NCI-H1092 (cell line): ENCODE measurements around the gene MAPKAP1.
"Not testable (repeated sequence)": the region's sequence is repeated elsewhere in the genome, so short reads cannot be mapped to it uniquely, and the experiment has no call there.

Experiments
- DNase-seq: peaks from one replicate; lab custom pipeline; 2025; lab: John Stamatoyannopoulos, UW

The MAPKAP1 gene

DNA sequence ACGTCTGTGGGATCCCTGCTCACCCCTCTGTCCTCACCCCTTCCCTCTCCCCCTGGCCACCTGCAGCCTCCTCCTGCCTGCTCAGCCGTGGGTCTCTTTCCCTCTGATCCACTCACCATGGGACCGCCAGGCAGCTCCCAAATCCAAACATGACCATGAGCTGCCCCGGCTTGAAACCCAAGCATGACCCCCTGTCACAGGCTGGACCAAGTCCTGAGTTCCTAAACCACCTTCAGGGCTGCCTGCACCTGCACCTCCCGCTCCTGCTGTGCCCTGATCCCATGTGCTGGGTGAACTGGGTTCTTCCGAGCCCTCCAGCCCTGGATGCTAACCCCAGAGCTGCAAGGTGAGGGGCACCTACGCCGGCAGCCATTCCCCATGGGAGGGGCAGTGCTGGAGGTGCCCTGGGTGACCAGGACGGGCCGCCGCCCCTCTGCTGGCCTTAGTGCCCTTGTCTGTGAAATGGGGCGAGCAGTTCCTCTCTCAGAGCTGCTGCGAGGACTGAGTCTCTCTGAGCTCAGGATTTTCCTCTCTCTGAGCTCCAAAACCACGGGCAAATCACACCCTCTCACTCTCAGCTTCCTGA is 295.7 kb downstream of the MAPKAP1 start:
- no peak for DNase-seq

DNA sequence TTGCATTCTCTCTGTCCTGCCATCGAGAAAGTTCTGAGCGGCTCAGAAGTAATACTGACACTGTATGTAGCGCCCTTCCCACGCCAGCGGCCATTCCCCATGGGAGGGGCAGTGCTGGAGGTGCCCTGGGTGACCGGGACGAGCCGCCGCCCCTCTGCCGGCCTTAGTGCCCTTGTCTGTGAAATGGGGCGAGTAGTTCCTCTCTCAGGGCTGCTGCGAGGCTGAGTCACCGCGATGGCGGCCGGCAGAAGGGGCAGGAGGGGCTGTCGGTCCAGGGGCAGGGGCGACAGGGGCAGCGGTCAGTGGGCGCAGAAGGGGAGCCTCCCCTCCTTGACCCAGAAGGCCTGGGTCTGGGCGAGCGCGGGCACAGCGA is 296.5 kb downstream of the MAPKAP1 start:
- DNase-seq = no peak

DNA sequence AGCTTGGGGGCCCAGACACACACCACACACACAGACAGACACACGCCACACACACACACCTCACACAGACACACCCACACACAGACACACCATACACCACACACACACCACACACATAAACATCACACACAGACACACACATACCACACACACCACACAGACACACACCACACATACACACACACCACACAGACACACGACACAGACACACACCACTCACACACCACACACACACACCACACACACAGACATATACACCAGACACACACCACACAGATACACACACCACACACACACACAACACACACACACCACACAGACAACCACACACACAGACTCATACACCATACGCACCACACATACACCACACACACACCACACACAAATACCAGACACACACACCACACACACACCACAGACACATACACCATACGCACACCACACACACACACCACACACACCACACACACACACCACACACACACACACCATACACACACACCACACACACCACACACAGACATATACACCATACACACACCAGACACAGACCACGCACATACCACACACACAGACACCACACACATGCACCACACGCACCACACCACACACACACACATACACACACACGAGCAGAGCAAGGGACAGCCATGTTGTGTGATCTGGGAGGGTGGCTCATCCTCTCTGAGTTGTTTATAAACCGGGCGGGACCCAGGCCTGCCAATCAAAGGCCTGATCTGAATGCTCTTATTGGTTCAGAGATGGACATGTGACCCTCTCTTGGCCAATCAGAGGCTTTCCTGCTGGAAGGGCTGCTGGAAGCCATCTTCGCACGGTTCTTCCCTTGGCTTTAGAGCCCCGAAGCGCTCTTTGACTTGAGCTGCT is 297.1 kb downstream of the MAPKAP1 start:
- DNase-seq = no peak

DNA sequence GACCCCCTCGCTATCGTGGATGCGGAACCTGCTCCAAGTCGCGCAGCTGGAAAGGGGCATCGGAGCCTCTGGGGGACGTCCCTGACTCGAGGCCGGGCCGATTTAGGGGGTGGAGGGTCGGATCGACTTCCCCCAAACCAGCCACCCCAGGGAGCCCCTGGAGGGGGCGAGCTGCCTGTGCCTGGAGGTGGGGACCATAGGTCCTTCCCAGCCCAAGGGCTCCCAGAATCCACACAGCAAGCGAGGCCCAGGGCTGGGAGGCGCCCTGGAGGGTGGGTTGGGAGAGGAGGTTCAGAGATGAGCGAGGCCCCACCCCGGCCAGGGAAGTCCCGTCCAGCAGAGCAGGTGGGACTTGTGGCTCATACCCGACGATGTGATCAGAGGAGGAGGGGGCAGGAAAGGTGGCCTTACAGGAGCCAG is 297.8 kb downstream of the MAPKAP1 start:
- DNase-seq = no peak

DNA sequence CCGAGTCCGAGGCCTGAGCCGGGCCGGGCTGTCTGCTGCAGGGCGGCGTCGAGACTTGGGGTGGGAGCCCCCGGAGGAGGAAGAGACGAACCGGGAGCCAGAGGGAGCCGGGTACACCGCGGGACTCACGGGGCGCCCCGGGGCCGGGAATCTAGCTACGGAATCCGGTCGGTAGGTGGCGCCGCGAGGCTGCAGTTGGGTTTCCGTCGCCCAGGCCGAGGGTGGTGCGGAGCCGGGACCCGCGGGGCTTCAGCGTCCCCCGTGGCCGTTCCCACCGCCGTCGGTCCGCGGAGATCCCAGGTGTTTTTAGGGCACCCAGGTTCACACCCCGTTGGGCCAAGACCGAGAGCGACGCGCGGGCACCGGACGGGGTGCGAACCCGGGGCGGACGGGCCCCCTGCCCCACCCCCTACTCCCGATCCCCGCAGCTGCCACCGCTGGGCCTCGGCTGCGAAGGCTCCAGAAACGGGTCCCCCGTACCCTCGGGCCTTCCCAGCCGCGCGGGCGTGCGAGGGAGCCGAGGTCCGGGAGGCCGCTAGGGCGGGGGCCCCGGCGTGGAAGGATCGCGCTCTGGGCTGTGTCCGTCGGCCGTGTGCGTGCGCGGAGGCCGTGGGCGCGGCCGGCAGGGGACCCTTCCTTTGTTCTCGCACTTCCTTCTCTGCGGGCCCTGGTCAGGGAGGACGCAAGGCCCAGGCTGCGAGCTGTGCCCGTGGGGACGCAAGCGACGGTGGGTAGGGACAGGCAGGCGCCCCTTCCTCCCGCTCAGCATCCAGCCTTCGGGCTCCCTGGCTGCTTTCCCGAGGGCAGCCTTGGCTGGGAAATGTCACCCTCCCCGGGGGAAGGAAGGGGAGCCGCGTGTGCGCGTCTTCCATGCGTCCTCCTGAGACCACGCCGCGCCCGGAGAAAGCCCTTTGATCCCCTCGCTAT is 298.8 kb downstream of the MAPKAP1 start:
- DNase-seq = peak; percentile 70

DNA sequence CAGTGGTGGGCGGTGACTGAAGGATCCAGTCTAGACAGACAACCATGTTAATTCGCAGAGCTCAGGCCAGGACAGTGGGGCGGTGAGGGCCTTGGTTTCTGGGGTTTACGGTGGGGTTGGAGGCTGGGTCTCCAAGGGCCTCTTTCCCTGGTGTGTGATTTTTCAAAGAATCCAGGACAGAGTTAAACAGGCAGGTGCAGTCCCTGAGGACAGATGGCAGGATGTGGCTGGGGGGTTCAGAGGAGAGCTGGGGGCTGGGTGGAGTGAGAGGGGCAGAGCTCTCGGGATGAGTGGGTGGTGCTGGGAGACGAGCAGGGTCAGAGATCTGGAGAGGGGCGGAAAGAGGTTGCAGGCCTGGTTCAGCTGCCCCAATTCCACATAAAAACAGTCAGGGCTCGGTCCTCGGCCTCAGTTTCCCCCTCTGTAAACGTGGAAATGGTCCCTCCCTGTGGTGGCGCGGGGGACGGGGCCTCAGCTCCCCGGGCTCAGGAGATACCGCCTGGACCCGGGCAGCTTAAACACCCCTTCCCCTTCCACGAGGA is 299.5 kb downstream of the MAPKAP1 start:
- DNase-seq = no peak

DNA sequence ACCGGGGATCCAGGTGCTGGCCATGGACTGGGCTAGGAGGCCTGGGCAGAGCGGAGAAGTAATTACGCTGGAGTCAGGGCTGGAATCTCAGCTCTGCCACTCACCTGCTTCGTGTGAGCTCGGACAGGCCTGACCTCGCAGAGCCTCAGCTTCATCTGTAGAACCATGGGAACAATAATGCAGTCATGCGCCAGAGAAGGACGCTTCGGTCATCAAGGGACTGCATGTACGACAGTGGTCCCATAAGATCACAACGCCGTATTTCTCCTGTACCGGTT is 300.3 kb downstream of the MAPKAP1 start:
- DNase-seq = no peak

DNA sequence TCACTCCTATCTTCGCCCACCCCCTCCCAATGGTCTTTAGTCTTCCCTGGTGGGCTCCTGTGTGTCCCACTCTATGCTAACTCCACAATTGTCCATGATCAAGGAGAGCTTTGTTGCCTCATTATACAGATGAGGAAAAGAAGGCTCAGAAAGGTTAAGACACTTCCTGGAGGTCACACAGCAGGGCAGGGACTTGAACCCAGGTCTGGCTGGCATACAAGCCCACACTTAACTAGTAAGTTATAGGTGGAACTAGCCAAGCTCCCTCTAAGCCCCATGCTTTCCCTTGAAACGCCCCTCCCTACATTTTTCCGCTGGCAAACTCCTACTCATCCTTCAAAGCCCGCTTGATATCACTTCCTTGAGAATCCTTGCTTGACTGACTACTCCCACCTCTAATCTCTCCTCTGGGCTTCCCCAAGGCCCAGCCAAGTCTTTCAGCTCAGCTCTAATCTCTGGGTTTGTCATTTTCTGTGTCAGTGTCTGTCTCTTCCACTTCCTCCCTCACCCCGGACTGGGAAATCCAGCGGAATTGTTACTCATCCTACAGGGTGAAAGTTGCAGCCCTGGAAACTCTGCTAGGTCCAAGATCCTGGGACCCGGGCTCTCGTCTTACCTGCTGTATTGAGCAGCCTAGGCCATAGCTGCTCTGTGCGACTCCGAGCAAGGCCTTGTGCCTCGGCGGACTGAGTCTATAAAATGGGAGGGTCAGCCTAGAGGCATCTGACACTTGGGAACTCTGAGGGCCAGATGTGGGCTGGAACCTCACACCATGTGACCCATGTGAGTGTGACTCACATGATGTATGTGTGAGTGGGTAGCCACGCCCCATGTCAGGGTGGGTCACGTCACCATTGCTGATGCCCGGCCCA is 300.8 kb downstream of the MAPKAP1 start:
- no peak for DNase-seq

DNA sequence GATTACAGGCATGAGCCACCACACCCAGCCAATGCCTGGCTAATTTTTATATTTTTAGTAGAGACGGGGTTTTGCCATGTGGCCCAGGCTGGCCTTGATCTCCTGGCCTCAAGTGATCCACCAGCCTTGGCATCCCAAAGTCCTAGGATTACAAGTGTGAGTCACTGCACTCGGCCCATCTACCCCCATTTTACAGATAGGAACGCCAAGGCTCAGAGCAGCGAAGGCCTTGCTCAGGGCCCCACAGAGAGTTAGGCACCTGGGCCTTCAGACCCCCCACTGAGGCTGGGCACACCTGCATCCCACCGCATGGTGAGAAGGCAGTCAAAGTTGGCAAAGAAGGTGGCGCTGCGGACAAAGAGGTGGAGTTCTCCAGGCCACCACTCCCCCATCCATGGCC is 302.3 kb downstream of the MAPKAP1 start:
- no peak for DNase-seq

DNA sequence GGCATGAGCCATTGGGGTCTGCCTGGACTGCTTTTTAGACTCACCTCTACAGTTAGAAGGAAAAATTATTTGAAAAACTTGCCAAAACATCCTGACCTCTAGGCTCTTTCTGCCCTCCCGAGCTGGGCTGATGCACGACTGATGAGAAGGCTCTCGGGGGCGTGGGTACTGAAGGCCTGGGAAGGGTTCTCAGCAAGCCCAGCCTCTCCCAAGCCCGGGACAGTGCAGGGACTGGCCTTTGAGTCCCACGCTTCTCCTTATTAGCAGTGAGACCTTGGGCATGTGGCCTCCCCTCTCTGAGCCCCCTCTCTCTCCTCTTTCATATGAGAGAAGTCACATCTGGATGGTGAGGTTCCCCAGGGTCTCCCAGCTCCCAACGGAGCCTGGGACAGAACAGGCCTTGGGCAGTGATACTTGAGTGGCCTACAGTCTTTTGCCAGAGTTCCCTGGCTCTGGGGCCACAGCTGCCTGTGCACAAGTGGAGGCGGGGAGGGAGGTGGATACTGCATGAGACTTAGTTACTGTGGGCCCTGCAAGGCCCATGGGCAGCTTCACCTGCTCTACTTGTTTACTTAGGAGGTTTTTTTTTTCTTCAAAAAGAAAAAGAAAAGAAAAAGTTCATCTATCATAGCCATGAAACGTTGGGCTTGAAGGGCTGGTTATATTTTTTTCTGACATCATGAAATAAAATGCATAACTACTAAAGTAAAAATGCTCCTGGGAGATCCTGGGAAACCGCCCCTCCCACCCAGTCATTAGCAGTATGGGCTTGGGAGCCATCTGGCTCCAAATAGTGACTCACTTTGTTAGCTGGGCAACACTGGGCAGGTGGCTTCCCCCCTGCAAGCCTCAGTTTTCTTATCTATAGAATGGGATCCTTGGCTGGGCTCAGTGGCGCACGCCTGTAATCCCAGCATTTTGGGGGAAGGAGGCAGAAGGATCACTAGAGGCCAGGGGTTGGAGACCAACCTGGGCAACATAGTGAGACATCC is 306.0 kb downstream of the MAPKAP1 start:
- DNase-seq = no peak

DNA sequence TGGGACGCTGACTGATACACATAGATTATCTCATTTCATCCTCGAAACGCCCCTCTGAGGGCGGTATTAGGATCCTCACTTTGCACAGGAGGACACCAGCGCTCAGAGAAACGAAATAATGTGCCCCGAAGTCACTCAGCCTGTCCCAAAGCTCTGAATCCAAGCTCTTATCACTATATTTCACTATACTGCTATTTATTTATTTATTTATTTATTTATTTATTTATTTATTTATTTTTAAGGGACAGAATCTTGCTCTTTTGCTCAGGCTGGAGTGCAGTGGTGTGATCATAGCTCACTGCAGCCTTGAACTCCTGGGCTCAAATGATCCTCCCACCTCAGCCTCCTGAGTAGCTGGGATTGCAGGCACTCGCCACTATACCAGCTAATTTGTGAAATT is 306.8 kb downstream of the MAPKAP1 start:
- not testable (repeated sequence) for DNase-seq

DNA sequence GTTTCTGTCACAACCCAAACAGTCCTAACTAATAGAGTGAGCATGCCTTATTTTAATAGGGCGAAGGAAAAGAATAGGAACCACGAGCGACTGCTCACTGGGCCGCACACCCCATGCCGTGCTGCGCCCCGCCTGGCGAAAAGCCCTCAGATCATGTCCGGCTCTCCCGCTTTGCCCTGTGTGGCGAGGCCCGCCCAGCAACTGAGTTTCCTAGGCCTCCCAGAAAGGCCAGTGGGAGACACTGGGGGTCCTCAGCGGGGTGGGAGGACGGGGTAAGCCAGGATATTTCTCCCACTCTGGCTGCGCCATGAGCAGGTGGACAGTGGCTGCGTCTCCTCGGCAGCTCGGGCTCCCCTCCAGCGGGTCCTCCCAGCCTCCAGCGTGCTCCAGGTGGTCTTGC is 307.3 kb downstream of the MAPKAP1 start:
- DNase-seq = no peak

DNA sequence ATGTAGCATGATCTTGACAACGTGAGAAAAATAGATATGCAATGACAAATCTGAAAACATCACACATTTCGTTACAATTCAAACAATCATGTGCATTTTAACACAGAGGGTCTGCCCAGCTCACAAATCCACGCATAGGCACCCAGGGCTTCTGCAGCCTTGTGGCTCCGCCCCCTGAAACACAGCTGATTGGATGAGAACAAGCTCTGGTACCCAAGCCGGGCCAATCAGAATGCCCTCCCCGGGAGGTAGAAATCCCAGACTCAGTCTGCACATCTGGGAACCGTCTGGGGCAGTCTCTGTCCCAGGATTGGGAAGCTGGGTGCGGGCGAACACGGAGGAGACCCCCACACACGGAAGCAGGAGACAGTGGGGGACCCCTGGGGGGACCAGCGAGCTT is 307.8 kb downstream of the MAPKAP1 start:
- DNase-seq = no peak

DNA sequence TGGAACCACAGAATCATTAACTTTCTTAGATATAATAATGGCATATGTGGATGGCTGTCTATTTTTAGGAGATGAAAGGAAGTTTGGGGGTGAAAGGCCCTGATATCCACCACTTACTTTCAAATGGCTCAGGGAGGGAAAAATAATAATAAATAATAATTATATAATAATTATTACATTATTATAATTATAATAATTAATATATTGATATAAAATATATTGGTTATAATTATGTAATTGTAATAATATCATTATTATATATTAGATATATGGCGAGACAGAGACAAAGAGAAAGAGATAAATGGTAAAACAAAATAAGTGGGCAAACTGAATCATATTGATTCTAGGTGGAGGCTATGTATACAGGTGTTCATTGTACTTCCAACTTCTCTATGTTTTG is 308.8 kb downstream of the MAPKAP1 start:
- DNase-seq = no peak

DNA sequence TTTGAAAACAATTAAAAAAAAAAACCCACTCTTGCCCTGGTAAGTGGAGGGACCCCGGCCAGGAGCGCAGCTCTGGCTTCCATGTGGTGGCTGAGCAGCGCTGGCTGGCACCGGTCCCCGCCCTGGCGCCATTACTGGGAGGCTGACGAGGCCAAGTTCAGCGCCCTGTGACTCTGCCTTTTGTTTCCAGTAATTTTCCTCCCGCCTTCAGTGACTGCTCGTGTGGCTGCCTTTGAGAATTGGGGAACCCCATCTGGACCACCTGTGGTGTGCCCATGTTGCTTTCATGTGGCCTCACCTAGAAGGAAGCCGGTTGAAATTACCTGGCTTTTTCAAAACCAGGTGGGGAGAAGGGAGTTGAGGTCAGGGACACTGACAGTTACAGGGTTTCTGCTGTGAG is 309.3 kb downstream of the MAPKAP1 start:
- DNase-seq = peak; percentile 39

DNA sequence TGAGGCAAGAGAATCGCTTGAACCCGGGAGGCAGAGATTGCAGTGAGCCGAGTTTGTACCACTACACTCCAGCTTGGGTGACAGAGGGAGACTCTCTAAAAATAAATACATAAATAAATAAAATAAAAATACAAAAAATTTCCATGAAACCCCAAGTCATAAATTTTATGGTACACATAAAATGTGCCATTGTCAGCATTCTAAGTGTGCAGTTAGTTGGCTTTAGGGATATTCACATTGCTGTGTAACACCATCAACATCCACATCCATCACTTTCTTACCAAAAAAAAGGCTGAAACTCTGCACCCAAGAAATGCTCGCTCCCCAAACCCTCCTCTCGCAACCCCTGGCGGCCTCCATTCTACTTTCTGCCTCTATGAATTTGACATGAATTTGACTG is 310.2 kb downstream of the MAPKAP1 start:
- DNase-seq = no peak

DNA sequence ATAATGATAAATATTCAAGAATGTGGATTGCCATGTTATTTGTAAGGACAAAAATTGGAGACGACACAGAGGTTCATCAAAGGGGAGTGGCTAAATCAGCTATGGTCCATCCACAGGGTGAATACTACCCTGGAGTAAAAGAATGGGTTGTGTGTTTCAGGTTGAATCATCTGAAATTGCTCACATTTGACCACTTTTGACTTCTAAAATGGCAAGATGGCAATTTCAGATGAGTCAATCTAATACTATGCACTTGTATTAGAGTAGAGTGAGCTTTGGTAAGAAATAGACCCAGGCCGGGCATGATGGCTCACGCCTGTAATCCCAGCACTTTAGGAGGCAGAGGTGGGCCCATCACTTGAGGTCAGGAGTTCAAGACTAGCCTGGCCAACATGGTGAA is 313.6 kb downstream of the MAPKAP1 start:
- no peak for DNase-seq

DNA sequence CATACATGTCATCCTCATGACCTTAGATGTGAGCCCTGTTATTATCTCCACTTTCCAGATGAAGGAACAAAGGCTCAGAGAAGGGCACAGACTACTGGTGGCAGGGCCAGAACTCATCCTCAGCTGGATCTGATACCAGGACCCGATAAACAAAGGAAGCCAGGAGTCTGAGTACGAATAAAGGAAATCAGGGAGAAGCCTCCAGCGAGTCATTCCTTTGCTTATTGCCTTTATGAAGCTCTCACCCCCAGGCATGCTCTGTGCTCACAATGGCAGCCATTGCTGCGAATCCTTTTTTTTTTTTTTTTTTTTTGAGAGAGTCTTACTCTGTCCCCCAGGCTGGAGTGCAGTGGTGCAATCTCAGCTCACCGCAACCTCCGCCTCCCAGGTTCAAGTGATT is 315.3 kb downstream of the MAPKAP1 start:
- DNase-seq = no peak

DNA sequence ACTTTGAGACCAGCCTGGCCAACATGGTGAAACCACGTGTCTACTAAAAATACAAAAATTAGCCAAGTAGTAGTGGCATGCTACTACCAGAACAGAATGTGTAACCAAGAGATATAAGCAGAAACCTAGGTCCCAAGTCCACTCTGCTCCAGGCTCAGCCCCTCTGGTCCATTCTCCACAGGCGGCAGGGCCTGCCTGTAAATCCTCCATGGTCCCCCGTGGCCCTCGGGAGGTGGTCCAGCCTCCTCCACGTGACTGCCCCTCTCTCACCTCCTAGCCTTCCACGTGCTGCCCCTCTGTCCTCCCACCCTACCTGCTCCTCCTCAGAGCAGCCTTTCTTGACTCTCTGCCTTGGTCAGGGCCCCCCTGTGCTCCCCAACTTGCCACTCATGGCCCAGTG is 318.0 kb downstream of the MAPKAP1 start:
- DNase-seq = no peak

DNA sequence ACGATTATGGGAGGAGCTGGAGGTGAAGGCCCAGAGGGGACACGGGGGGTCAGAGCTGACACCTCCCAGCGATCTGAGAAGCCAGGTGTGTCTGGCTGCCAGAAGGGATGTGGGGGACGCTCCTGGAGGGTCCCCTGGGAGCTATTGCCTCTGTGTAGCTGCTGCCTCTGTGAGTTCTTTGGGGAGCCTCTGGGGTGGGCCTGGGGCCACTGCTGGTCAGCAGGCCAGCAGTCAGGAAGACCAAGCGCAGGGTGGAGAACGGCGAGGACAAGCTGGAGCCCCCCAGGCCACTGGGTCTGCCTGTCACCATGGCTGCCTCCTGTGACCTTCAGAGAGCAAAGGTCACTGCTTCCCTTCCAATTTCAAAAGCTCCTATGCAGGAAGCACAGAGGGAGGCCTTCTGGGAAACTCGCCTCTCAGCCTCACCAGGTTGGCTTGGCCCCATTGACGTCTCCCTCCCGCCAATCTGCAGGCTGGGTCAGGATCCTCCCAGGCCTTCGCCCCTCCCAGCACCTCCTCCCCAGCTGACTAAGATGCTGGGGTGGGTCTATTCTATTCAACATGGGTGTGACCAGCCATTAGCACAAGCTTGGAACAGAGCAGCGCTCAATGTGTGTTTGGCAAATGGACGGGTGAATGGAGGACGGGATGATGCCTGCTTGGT is 319.0 kb downstream of the MAPKAP1 start:
- DNase-seq = no peak
